Endothelial cell of hepatic sinusoid (primary cell): Measurements from ENCODE around the gene GCNT2.
"Not testable (repeated sequence)": the region's sequence is repeated elsewhere in the genome, so short reads cannot be mapped to it uniquely, and the experiment has no call there.

Experiments used
- in situ Hi-C: cut with HindIII; loops from 2 replicates; pipeline ENCODE4 v1.10.0; 2017; ENCODE audit warnings: low sequenced_read_pairs

The GCNT2 gene

GRCh38 chr6:10655508-10656055 lies 134.4 kb downstream of the GCNT2 start:
- in situ Hi-C loops, result no loop called here

- in situ Hi-C loops, result no loop called here
Observed at GRCh38 chr6:10658910-10659698, 138.0 kb downstream of the GCNT2 start.

DNA sequence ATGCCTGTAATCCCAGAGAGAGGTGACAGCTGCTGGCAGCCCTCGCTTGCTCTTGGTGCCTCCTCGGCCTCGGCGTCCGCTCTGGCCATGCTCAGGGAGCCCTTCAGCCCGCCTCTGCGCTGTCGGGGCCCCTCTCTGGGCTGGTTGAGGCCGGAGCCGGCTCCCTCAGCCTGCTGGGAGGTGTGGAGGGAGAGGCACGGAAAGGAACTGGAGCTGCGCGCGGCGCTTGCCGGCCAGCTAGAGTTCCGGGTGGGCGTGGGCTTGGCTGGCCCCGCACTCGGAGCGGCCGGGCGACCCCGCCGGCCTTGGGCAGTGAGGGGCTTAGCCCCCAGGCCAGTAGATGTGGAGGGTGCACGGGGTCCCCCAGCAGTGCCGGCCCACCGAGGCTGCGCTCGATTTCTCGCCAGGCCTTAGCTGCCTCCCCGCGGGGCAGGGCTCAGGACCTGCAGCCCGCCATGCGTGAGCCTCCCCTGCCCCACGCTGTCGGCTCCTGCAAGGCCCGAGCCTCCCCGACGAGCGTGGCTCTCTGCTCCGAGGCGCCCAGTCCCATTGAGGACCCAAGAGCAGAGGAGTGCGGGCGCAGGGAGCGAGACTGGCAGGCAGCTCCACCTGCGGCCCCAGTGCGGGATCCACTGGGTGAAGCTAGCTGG lies 138.7 kb downstream of the GCNT2 start:
- in situ Hi-C loops, result no loop called here

GRCh38 chr6:10660431-10661191 lies 139.5 kb downstream of the GCNT2 start:
- in situ Hi-C loops, result not testable (repeated sequence)

GRCh38 chr6:10662207-10662606 lies 141.1 kb downstream of the GCNT2 start:
- in situ Hi-C loops, result no loop called here

- in situ Hi-C loops, result no loop called here
Observed at GRCh38 chr6:10662742-10663141, 141.6 kb downstream of the GCNT2 start.

- in situ Hi-C loops, result not testable (repeated sequence)
Observed at GRCh38 chr6:10665595-10665994, 144.4 kb downstream of the GCNT2 start.

DNA sequence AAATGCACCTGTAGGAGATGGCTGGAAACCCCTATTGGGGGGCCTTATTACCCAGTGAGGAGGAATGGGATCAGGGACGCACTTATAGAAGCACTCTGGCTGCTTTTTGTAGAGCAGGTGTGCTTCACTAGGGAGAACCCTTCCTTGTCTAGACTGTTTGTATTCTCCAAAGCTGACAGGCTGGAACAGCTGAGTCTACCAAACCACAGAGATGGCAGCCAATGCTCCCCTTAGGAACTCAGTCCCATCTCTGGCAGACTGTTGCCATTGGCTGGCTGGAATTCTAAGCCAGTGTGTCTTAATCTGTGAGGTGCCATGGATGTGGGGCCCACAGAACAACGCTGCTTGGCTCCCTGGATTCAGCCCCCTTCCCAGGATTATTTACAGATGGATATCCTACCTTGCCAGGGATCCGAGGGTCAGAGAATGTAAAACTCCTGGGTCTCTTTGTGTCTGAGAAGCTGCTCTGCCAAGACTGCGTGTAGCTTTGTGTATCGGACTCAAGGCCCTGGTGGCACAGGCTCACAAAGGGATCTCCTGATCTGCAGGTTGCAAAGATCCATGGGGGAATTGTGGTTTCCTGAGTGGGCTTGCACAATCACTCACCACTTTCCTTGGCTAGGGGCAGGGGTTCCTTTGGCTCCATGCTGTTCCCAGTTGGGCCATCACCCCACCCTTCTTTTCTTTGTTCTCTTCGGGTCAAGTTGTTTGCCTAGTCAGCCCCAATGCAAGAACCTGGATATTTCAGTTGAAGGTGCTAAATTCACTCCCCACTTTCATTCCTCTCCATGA lies 147.2 kb downstream of the GCNT2 start:
- in situ Hi-C loops, result no loop called here

- in situ Hi-C loops, result loop anchor here (5.0 kb wide), 1 partner anchor 94 kb away; no protein-coding TSS in a partner anchor
Observed at GRCh38 chr6:10676403-10676802, 155.3 kb downstream of the GCNT2 start.

- in situ Hi-C loops, result loop anchor here (5.0 kb wide), 1 partner anchor 96 kb away; no protein-coding TSS in a partner anchor
Observed at GRCh38 chr6:10678456-10678855, 157.3 kb downstream of the GCNT2 start.
